Effector memory CD8-positive, alpha-beta T cell (primary cell): ENCODE results near the gene CYB561.

Experiments used
- ATAC-seq: fragments of 150-1000 bp; cut with Tn5 transposase; replicated peaks from 2 replicates; pipeline ENCODE4 v1.10.0; 2021; ENCODE audit warnings: mild to moderate bottlenecking, moderate library complexity
- DNase-seq, 3 experiments: peaks; one replicate each; pipeline ENCODE4 v3.0.0; 2021
- H3K27ac Mint-ChIP-seq, 2 donors: one replicate each; pipeline ENCODE4 v1.8.0; 2022; ENCODE audit warnings: mild to moderate bottlenecking in 2 of 2, mixed read lengths in 2 of 2, moderate library complexity in 2 of 2
- H3K27me3 Mint-ChIP-seq, 2 donors: one replicate each; pipeline ENCODE4 v1.8.0; 2022; ENCODE audit warnings: mixed read lengths in 2 of 2
- H3K36me3 Mint-ChIP-seq: one replicate; pipeline ENCODE4 v1.8.0; 2022; ENCODE audit warnings: mild to moderate bottlenecking, moderate library complexity, mixed read lengths; ENCODE audit not compliant: insufficient read depth
- H3K4me1 Mint-ChIP-seq, 2 donors: one replicate each; pipeline ENCODE4 v1.8.0; 2022; ENCODE audit warnings: low read depth in 2 of 2, mixed read lengths in 2 of 2
- H3K4me3 Mint-ChIP-seq, 2 donors: one replicate each; pipeline ENCODE4 v1.8.0; 2022; ENCODE audit warnings: mild to moderate bottlenecking in 2 of 2, mixed read lengths in 2 of 2, moderate library complexity in 2 of 2
- H3K9me3 Mint-ChIP-seq, 2 donors: one replicate each; pipeline ENCODE4 v1.8.0; 2022; ENCODE audit warnings: mixed read lengths in 2 of 2

Gene CYB561

DNA sequence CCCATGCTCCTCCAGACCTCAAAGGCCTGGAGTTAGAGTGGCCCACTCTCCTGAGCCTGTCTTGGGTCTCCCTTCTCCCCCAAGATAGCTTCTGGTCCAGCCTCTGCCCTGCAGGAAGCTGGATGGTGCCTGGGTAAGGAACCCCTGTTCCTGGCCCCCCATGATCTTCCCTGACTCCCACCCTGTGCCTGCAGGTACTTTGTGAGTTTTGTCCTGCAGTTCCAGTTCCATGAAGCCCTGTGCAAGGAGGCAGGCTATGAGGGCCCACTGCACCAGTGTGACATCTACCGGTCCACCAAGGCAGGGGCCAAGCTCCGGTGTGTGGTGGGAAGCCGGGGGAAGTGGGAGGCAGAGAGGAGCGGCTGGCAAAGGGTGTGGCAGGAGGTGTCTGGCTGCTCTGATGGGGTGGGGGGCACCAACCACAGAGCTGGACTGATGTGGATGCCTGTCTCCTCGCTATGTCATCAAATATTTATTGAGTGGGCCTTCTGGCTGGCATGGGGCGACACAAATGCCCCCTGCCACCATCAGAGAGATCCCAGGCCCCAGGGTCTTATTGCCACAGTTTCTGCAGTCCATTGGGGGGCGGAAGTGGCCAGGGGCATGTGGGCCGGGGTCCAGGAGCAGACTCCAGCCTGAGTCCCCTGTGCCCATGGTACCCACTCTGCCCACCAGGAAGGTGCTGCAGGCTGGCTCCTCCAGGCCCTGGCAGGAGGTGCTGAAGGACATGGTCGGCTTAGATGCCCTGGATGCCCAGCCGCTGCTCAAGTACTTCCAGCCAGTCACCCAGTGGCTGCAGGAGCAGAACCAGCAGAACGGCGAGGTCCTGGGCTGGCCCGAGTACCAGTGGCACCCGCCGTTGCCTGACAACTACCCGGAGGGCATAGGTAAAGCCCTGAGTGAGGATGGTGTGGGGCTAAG lies 37.8 kb upstream of the CYB561 start:
- peaks cover 2% of the 10 kb centered on the region for H3K36me3 Mint-ChIP-seq
- ATAC-seq: no peak
- no peak overlapping the region for H3K27ac Mint-ChIP-seq
- DNase-seq: no peak
- peaks cover 14 to 18% of the 10 kb centered on the region in 2 donors for H3K27me3 Mint-ChIP-seq
- peaks cover 4 to 6% of the 10 kb centered on the region in 2 donors for H3K4me1 Mint-ChIP-seq
- H3K4me3 Mint-ChIP-seq: no peak overlapping the region
- no peaks in the 10 kb centered on the region for H3K9me3 Mint-ChIP-seq

- H3K27me3 Mint-ChIP-seq: peaks cover 18 to 20% of the 10 kb centered on the region in 2 donors
- peaks cover 2% of the 10 kb centered on the region for H3K36me3 Mint-ChIP-seq
- H3K27ac Mint-ChIP-seq: no peak overlapping the region
- DNase-seq (no peak), ATAC-seq (no peak)
- no peak overlapping the region for H3K4me3 Mint-ChIP-seq
- H3K9me3 Mint-ChIP-seq: no peaks in the 10 kb centered on the region
- H3K4me1 Mint-ChIP-seq: peaks cover 6 to 10% of the 10 kb centered on the region in 2 donors
These were observed 36.9 kb upstream of the CYB561 start for GRCh38 chr17:63483038-63483437.

GRCh38 chr17:63482509-63482908 lies 36.4 kb upstream of the CYB561 start:
- DNase-seq (no peak), ATAC-seq (no peak)
- Mint-ChIP-seq H3K9me3 (no peaks in the 10 kb centered on the region), H3K36me3 (peaks cover under 1% of the 10 kb centered on the region), H3K27me3 (peaks cover 22 to 25% of the 10 kb centered on the region in 2 donors), H3K4me1 (peaks cover 8 to 15% of the 10 kb centered on the region in 2 donors), H3K27ac (no peak overlapping the region), H3K4me3 (no peak overlapping the region)

- H3K4me3 Mint-ChIP-seq: no peak overlapping the region
- no peak overlapping the region for H3K27ac Mint-ChIP-seq
- DNase-seq: no peak
- H3K9me3 Mint-ChIP-seq: no peaks in the 10 kb centered on the region
- H3K36me3 Mint-ChIP-seq: no peaks in the 10 kb centered on the region
- no peak for ATAC-seq
- peaks cover 22 to 26% of the 10 kb centered on the region in 2 donors for H3K27me3 Mint-ChIP-seq
- H3K4me1 Mint-ChIP-seq: peaks cover 9 to 16% of the 10 kb centered on the region in 2 donors
These were observed 35.4 kb upstream of the CYB561 start for GRCh38 chr17:63481488-63481870.

DNA sequence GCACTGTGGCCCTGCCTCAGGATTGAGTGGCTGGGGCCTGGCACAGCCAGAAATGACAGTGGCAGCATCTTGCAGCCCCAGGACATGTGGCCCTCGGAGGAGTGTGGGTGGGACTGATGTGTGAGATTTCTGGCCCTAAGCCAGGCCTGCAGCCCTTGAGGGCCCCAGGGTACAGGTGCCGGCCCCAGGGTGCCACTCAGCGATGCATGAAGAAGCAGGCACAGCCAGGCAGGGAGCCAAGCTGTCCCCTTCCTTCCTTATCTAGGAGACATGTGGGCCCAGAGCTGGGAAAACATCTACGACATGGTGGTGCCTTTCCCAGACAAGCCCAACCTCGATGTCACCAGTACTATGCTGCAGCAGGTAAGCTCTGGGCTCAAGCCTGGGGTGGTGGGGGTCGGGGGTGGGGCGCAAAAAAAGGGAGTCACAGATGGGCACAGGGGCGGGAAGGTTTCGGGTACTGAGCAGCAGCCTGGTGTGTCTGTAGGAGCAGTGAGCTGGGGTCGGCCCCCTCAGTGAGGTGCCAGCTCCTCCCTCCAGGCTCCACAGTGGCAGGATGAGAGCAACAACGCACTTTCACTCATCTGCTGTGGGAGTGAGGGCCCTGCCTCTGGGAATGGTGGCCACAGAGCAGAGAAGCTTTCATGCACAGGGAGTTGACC lies 34.9 kb upstream of the CYB561 start:
- H3K27me3 Mint-ChIP-seq: peaks cover 24 to 26% of the 10 kb centered on the region in 2 donors
- no peaks in the 10 kb centered on the region for H3K36me3 Mint-ChIP-seq
- DNase-seq (no peak), ATAC-seq (no peak)
- peaks cover 9 to 18% of the 10 kb centered on the region in 2 donors for H3K4me1 Mint-ChIP-seq
- no peak overlapping the region for H3K27ac Mint-ChIP-seq
- no peaks in the 10 kb centered on the region for H3K9me3 Mint-ChIP-seq
- no peak overlapping the region for H3K4me3 Mint-ChIP-seq

DNA sequence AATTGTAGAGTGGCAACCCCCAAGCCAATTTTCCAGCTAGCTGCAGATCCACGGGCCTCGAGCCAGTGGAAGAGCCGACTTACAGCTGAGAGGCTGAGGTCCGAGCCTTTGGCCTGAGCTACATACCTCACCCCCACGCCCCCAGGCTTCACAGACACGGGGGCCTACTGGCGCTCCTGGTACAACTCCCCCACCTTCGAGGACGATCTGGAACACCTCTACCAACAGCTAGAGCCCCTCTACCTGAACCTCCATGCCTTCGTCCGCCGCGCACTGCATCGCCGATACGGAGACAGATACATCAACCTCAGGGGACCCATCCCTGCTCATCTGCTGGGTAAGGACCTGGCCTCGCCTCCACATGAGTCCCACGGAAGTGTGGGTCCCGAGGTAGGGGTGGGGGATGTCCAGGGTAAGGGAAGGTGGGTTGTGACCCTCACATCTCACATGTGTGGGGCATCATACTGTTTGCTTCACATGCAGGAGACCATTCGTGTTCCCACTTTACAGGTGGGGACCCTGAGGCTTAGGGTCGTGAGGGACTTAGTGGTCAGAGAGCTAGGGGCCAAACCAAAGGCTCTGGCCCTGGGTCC lies 34.2 kb upstream of the CYB561 start:
- Mint-ChIP-seq H3K36me3 (no peaks in the 10 kb centered on the region), H3K27ac (no peak overlapping the region), H3K9me3 (no peaks in the 10 kb centered on the region), H3K4me3 (no peak overlapping the region), H3K4me1 (peaks cover 9 to 18% of the 10 kb centered on the region in 2 donors), H3K27me3 (peaks cover 30 to 32% of the 10 kb centered on the region in 2 donors)
- ATAC-seq: no peak
- no peak for DNase-seq

GRCh38 chr17:63479495-63480184 lies 33.5 kb upstream of the CYB561 start:
- Mint-ChIP-seq H3K27ac (no peak overlapping the region), H3K36me3 (no peaks in the 10 kb centered on the region), H3K4me3 (peak overlapping the region in 1 of 2 donors; percentile 59), H3K4me1 (peaks cover 9 to 18% of the 10 kb centered on the region in 2 donors), H3K27me3 (peaks cover 36 to 37% of the 10 kb centered on the region in 2 donors), H3K9me3 (no peaks in the 10 kb centered on the region)
- ATAC-seq: no peak
- no peak for DNase-seq

DNA sequence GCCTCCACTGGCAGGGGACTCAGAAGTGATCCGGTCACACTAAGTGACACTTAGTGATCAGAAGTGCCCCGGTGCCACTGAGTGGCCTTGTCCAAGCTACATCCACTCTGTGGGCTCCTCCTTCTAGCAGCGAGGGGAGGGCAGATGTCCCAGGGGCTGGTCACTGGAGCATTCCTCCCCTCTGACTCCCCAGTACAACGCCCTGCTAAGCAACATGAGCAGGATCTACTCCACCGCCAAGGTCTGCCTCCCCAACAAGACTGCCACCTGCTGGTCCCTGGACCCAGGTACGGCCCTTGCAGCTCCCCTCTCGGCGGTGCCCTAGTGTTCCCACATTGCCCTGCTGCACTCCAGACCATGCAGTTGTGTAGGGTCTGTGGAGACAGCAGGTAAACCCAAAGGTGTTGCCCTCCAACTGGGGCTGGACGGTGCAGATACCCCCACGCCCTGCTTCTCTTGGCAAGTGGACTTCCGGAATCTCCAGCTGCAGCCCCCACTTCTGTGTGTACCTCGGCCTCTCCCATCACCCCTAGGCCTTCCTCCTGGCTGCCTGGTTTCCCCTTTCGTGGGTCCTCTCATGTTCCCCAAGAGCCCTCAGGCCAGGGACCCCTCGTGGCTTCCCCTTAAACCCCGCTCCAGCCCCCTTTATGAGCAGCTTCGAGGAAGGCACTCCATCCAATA lies 32.8 kb upstream of the CYB561 start:
- DNase-seq (peak; percentile 73 to 79 (median 78)), ATAC-seq (peak; percentile 71)
- Mint-ChIP-seq H3K36me3 (no peaks in the 10 kb centered on the region), H3K4me1 (peaks cover 9 to 18% of the 10 kb centered on the region in 2 donors), H3K4me3 (peak overlapping the region; percentile 47 to 59), H3K9me3 (no peaks in the 10 kb centered on the region), H3K27me3 (peaks cover 36 to 37% of the 10 kb centered on the region in 2 donors), H3K27ac (no peak overlapping the region)

DNA sequence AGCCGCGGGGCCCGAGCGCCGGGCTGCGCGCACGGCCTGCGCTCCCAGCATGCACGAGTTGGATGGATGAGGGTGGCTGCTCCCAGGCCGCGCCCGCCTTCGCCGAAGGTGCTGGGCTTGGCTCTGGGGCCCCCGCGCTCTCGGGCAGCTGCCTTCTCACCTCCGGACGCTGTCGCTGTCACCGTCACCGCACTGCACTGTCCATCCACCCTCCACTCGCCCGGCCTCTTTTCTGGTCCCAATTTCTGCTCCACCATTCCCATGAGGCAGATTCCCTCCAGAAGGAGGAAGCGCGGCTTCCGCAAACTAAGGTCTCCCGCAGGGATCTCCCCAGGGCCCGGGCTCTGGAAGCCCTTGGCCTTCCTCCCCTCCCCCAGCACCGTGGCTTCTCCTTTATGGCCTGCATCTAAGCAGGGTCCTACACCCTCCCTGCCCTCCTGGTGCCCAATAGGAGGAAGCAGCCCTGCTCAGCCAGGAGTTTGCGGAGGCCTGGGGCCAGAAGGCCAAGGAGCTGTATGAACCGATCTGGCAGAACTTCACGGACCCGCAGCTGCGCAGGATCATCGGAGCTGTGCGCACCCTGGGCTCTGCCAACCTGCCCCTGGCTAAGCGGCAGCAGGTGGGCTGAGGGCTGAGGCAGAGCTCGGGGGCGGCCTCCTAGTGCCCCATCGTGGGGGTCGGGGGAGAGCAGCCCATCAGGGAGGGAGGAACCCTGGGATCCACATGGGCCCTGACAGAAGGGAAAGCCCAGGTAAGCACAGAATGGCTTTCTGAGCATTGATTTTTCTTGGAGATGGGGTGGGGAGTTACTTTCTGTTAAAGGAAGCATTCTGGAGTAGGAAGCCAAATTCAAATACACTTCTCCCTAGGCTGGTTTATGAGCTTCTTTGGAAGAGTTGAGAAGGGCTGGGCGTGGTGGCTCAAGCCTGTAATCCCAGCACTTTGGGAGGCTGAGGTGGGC lies 31.7 kb upstream of the CYB561 start:
- Mint-ChIP-seq H3K27ac (peak overlapping the region; percentile 53 to 57), H3K36me3 (no peaks in the 10 kb centered on the region), H3K9me3 (no peaks in the 10 kb centered on the region), H3K4me1 (peaks cover 9 to 18% of the 10 kb centered on the region in 2 donors), H3K4me3 (peak overlapping the region; percentile 89 to 90), H3K27me3 (peaks cover 31 to 35% of the 10 kb centered on the region in 2 donors)
- DNase-seq (no peak), ATAC-seq (peak; percentile 13)

DNA sequence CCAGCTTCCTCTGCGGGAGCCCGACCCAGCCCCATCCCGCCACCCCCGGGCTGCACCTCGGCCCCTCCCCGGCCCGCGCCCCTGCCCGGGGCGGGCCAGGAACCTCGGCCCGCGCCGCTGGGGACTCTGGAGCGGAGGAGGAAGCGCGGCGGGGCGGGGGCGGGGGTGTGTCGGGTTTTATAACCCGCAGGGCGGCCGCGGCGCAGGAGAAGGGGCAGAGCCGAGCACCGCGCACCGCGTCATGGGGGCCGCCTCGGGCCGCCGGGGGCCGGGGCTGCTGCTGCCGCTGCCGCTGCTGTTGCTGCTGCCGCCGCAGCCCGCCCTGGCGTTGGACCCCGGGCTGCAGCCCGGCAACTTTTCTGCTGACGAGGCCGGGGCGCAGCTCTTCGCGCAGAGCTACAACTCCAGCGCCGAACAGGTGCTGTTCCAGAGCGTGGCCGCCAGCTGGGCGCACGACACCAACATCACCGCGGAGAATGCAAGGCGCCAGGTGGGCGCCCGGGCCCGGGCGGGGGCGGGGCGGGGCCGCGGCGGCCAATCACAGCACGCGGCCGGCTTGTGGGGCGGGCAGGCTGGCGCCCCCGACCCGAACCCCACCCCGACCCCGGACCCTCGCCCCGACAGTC lies 30.9 kb upstream of the CYB561 start, which contains the start of gene ACE:
ACE (plus strand) TSS at position 208 of the 626 bp plus-strand sequence; CDS start at position 242, 34 bp downstream.
- peak within 1 kb of the TSS; percentile 53 to 70 for H3K27ac Mint-ChIP-seq
- peaks cover 9 to 18% of the 10 kb centered on the region in 2 donors for H3K4me1 Mint-ChIP-seq
- peak within 1 kb of the TSS; percentile 89 to 90 for H3K4me3 Mint-ChIP-seq
- DNase-seq (peak; percentile 17 to 30 (median 25)), ATAC-seq (peak; percentile 70)
- H3K9me3 Mint-ChIP-seq: no peaks in the 10 kb centered on the region
- H3K27me3 Mint-ChIP-seq: peaks cover 24 to 29% of the 10 kb centered on the region in 2 donors
- no peaks in the 10 kb centered on the region for H3K36me3 Mint-ChIP-seq

- H3K4me3 Mint-ChIP-seq: peak overlapping the region; percentile 38 to 89
- H3K4me1 Mint-ChIP-seq: peaks cover 9 to 18% of the 10 kb centered on the region in 2 donors
- H3K27ac Mint-ChIP-seq: no peak overlapping the region
- peaks cover 24 to 29% of the 10 kb centered on the region in 2 donors for H3K27me3 Mint-ChIP-seq
- H3K36me3 Mint-ChIP-seq: no peaks in the 10 kb centered on the region
- H3K9me3 Mint-ChIP-seq: no peaks in the 10 kb centered on the region
- ATAC-seq: peak; percentile 19
- DNase-seq: peak in 1 of 3 experiments; percentile 11
These were observed 30.4 kb upstream of the CYB561 start for GRCh38 chr17:63476459-63476853.
